Trophoblast cell (in vitro differentiated cells and primary cell): ENCODE results near the gene NECTIN2.
"Not testable (repeated sequence)": the region's sequence is repeated elsewhere in the genome, so short reads cannot be mapped to it uniquely, and the experiment has no call there.

Experiments used
- DNase-seq, 2 donors: peaks; one replicate each; pipeline ENCODE4 v3.0.0-alpha.2; 2016
- H2AFZ ChIP-seq: 2 replicates; pipeline ENCODE4 v1.6.1; 2013; ENCODE audit warnings: low read length, moderate library complexity, mild to moderate bottlenecking; ENCODE audit not compliant: insufficient read depth, poor library complexity
- H2AK5ac ChIP-seq: 2 replicates; pipeline ENCODE4 v1.6.1; 2013; ENCODE audit warnings: mild to moderate bottlenecking, low read length
- H2BK120ac ChIP-seq: 2 replicates; pipeline ENCODE4 v1.6.1; 2013; ENCODE audit warnings: low read length, mild to moderate bottlenecking, moderate library complexity; ENCODE audit not compliant: insufficient read depth, poor library complexity
- H2BK12ac ChIP-seq: 2 replicates; pipeline ENCODE4 v1.6.1; 2013; ENCODE audit warnings: mild to moderate bottlenecking, low read length, moderate library complexity
- H2BK5ac ChIP-seq: 2 replicates; pipeline ENCODE4 v1.6.1; 2013; ENCODE audit warnings: low read length, low read depth, moderate library complexity, mild to moderate bottlenecking; ENCODE audit not compliant: poor library complexity
- H3K14ac ChIP-seq: 2 replicates; pipeline ENCODE4 v1.6.1; 2013; ENCODE audit warnings: mild to moderate bottlenecking, low read length
- H3K18ac ChIP-seq: 2 replicates; pipeline ENCODE4 v1.6.1; 2013; ENCODE audit warnings: mild to moderate bottlenecking, low read length
- H3K23ac ChIP-seq: 2 replicates; pipeline ENCODE4 v1.6.1; 2013; ENCODE audit warnings: low read length
- H3K27ac ChIP-seq: 2 replicates; pipeline ENCODE4 v1.5.1; 2013; ENCODE audit warnings: low read depth, mild to moderate bottlenecking, inconsistent platforms, low read length, moderate library complexity
- H3K27me3 ChIP-seq: 2 replicates; pipeline ENCODE4 v1.6.1; 2013; ENCODE audit warnings: inconsistent platforms, mild to moderate bottlenecking, low read length, moderate library complexity; ENCODE audit not compliant: insufficient read depth
- H3K36me3 ChIP-seq, 2 experiments: 1 replicate in 1 of 2; 2 replicates in 1 of 2; pipeline ENCODE4 v1.6.1; 2013; ENCODE audit warnings: low read length in 2 of 2, mild to moderate bottlenecking in 2 of 2, moderate library complexity in 1 of 2; ENCODE audit not compliant: insufficient read depth in 2 of 2, control insufficient read depth in 1 of 2
- H3K4ac ChIP-seq: 2 replicates; pipeline ENCODE4 v1.6.1; 2013; ENCODE audit warnings: low read depth, mild to moderate bottlenecking, low read length, moderate library complexity
- H3K4me1 ChIP-seq, 2 experiments: 1 replicate in 1 of 2; 2 replicates in 1 of 2; pipeline ENCODE4 v1.6.1; 2013; ENCODE audit warnings: low read length in 2 of 2, mild to moderate bottlenecking in 2 of 2, moderate library complexity in 1 of 2; ENCODE audit not compliant: insufficient read depth in 2 of 2, control insufficient read depth in 1 of 2
- H3K4me2 ChIP-seq: 2 replicates; pipeline ENCODE4 v1.6.1; 2013; ENCODE audit warnings: inconsistent platforms, mild to moderate bottlenecking, low read length, moderate library complexity
- H3K4me3 ChIP-seq: 2 replicates; pipeline ENCODE4 v1.5.1; 2013; ENCODE audit warnings: mild to moderate bottlenecking, low read depth, low read length, inconsistent platforms
- H3K79me1 ChIP-seq: one replicate; pipeline ENCODE4 v1.6.1; 2013; ENCODE audit warnings: low read length
- H3K79me2 ChIP-seq: 2 replicates; pipeline ENCODE4 v1.6.1; 2013; ENCODE audit warnings: low read length, mild to moderate bottlenecking; ENCODE audit not compliant: control insufficient read depth, insufficient read depth, poor library complexity
- H3K9ac ChIP-seq: 2 replicates; pipeline ENCODE4 v1.6.1; 2013; ENCODE audit warnings: mild to moderate bottlenecking, low read length
- H3K9me3 ChIP-seq: 2 replicates; pipeline ENCODE4 v1.6.1; 2013; ENCODE audit warnings: low read depth, mild to moderate bottlenecking, control low read depth, inconsistent platforms, low read length; ENCODE audit not compliant: insufficient read depth
- H4K12ac ChIP-seq: 2 replicates; pipeline ENCODE4 v1.6.1; 2013; ENCODE audit warnings: low read depth, mild to moderate bottlenecking, low read length, moderate library complexity
- H4K8ac ChIP-seq: 2 replicates; pipeline ENCODE4 v1.6.1; 2013; ENCODE audit warnings: low read depth, mild to moderate bottlenecking, low read length, moderate library complexity
- H4K91ac ChIP-seq: one replicate; pipeline ENCODE4 v1.6.1; 2013; ENCODE audit warnings: low read depth, mild to moderate bottlenecking, low read length, moderate library complexity
- WGBS: extraction: QIAGEN DNeasy Blood & Tissue Kit; methylation state at CpG from one replicate; pipeline ENCODE4 v1.1.7; 2013; ENCODE audit warnings: missing lambda C conversion rate; ENCODE audit not compliant: insufficient read length, insufficient coverage; ENCODE audit errors: extremely low coverage; 5-methylcytosine and 5-hydroxymethylcytosine counted together

NECTIN2 gene

GRCh38 chr19:44861576-44861975 is 15.5 kb downstream of the NECTIN2 start:
- not testable (repeated sequence) for H3K14ac ChIP-seq, H4K12ac ChIP-seq, H2BK5ac ChIP-seq, H2AK5ac ChIP-seq, H3K4me2 ChIP-seq, H3K4me1 ChIP-seq, H2BK12ac ChIP-seq, H3K79me1 ChIP-seq, H3K27me3 ChIP-seq, H3K23ac ChIP-seq, H3K9ac ChIP-seq, H2BK120ac ChIP-seq, H3K18ac ChIP-seq, H3K4ac ChIP-seq, H3K4me3 ChIP-seq, H4K91ac ChIP-seq, H3K27ac ChIP-seq, H4K8ac ChIP-seq, H3K9me3 ChIP-seq, H2AFZ ChIP-seq
- peaks cover 38 to 48% of the 10 kb centered on the region in 2 experiments for H3K36me3 ChIP-seq
- H3K79me2 ChIP-seq = peaks cover 11% of the 10 kb centered on the region
- no CpG with 5 or more reads among the region's 3 CpGs for WGBS
- peak in 1 of 2 donors; percentile 67 for DNase-seq

DNA sequence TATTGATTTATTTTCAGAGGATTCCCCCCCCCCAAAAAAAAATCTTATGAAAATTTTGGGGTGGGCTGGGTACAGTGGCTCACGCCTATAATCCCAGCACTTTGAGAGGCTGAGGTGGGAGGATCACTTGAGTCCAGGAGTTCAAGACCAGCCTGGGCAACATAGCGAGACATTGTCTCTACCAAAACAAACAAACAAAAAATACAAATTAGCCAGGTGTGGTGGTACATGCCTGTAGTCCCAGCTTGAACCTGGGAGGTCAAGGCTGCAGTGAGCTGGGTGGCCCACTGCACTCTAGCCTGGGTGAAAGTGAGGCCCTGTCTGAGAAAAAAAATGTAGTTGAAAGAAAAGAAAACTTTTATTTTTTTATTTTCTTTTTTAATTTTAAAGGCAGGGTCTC is 17.9 kb downstream of the NECTIN2 start:
- H4K8ac ChIP-seq = no peak overlapping the region
- H2AFZ ChIP-seq = no peak overlapping the region
- no peak overlapping the region for H3K14ac ChIP-seq
- H3K79me1 ChIP-seq = no peaks in the 10 kb centered on the region
- no peak overlapping the region for H2BK5ac ChIP-seq
- H3K27me3 ChIP-seq = no peaks in the 10 kb centered on the region
- H3K36me3 ChIP-seq = peaks cover 46 to 57% of the 10 kb centered on the region in 2 experiments
- H4K91ac ChIP-seq = no peak overlapping the region
- DNase-seq = no peak
- no peak overlapping the region for H3K9ac ChIP-seq
- no CpG with 5 or more reads among the region's 2 CpGs for WGBS
- H3K4me2 ChIP-seq = no peak overlapping the region
- H3K9me3 ChIP-seq = no peaks in the 10 kb centered on the region
- no peak overlapping the region for H3K4me3 ChIP-seq
- H2AK5ac ChIP-seq = no peak overlapping the region
- H4K12ac ChIP-seq = no peak overlapping the region
- H3K23ac ChIP-seq = no peak overlapping the region
- H2BK12ac ChIP-seq = no peak overlapping the region
- H3K4me1 ChIP-seq = no peaks in the 10 kb centered on the region
- no peak overlapping the region for H3K18ac ChIP-seq
- H2BK120ac ChIP-seq = no peak overlapping the region
- H3K79me2 ChIP-seq = peaks cover 4% of the 10 kb centered on the region
- no peak overlapping the region for H3K27ac ChIP-seq
- H3K4ac ChIP-seq = no peak overlapping the region

- Histone ChIP-seq H4K91ac (no peak overlapping the region), H4K12ac (no peak overlapping the region), H3K27ac (no peak overlapping the region), H4K8ac (no peak overlapping the region), H2AFZ (no peak overlapping the region), H2AK5ac (no peak overlapping the region), H3K9ac (no peak overlapping the region), H3K4me3 (no peak overlapping the region), H3K4ac (no peak overlapping the region), H3K23ac (no peak overlapping the region), H3K4me1 (no peaks in the 10 kb centered on the region), H2BK5ac (no peak overlapping the region), H3K4me2 (no peak overlapping the region), H3K18ac (peak overlapping the region; percentile 41), H3K14ac (no peak overlapping the region), H3K36me3 (peaks cover 46 to 52% of the 10 kb centered on the region in 2 experiments), H2BK120ac (no peak overlapping the region), H3K79me2 (no peaks in the 10 kb centered on the region), H3K79me1 (no peaks in the 10 kb centered on the region), H3K9me3 (no peaks in the 10 kb centered on the region), H3K27me3 (no peaks in the 10 kb centered on the region), H2BK12ac (no peak overlapping the region)
- WGBS = no CpG with 5 or more reads among the region's 27 CpGs
- DNase-seq = no peak
These were observed 19.2 kb downstream of the NECTIN2 start for GRCh38 chr19:44865196-44865767.

DNA sequence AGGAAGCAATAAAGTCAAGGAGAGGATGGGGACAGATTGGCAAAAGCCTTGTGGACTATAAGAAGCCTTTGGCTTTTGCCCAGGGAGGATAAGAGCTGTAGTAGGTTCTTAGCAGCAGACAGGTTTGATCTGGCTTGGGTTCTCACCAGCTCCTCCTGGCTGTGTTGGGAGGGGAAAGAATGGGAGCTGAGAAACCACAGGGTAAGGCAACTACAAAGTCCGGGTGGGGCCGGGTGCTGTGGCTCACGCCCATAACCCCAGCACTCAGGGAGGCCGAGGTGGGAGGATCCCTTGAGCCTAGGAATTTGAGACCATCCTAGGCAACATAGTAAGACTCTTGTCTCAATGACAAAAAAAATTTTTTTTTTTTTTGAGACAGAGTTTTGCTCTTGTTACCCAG is 20.6 kb downstream of the NECTIN2 start:
- Histone ChIP-seq H3K9me3 (no peaks in the 10 kb centered on the region), H3K23ac (no peak overlapping the region), H3K4ac (peak overlapping the region; percentile 44), H3K9ac (no peak overlapping the region), H2BK12ac (no peak overlapping the region), H4K12ac (no peak overlapping the region), H3K79me2 (no peaks in the 10 kb centered on the region), H3K27me3 (no peaks in the 10 kb centered on the region), H3K18ac (no peak overlapping the region), H2BK5ac (no peak overlapping the region), H3K27ac (no peak overlapping the region), H3K14ac (no peak overlapping the region), H4K8ac (no peak overlapping the region), H3K79me1 (no peaks in the 10 kb centered on the region), H3K4me3 (no peak overlapping the region), H2AK5ac (no peak overlapping the region), H2AFZ (no peak overlapping the region), H4K91ac (no peak overlapping the region), H3K4me1 (no peaks in the 10 kb centered on the region), H3K36me3 (peaks cover 51 to 55% of the 10 kb centered on the region in 2 experiments), H2BK120ac (no peak overlapping the region), H3K4me2 (no peak overlapping the region)
- no CpG with 5 or more reads among the region's 4 CpGs for WGBS
- DNase-seq = no peak
